ENCODE measurements around the gene TAMM41.

- TF ChIP-seq CTCF (IDR thresholded peaks at IDR 0.05) (no peak), EZH2 (IDR thresholded peaks at IDR 0.05; ENCODE audit: borderline replicate concordance, insufficient read depth, low read depth, low read length, poor library complexity, severe bottlenecking) (no peak)
Observed at GRCh38 chr3:11814663-11815062, 32.0 kb downstream of the TAMM41 start.

Data from B cell (primary cell).